ENCODE data around the gene TNFRSF14. TPM values are rescaled to one million over a fixed set of nuclear protein-coding genes. Genes with fewer than 3 reads are reported as not detected.
A peak's percentile ranks its signal among the peaks of the same experiment; 100 is the strongest.
"Not testable (repeated sequence)": the region's sequence is repeated elsewhere in the genome, so short reads cannot be mapped to it uniquely, and the experiment has no call there.

The TNFRSF14 gene
- polyA plus RNA-seq, 4 donors = 164 to 398 (median 326) TPM

DNA sequence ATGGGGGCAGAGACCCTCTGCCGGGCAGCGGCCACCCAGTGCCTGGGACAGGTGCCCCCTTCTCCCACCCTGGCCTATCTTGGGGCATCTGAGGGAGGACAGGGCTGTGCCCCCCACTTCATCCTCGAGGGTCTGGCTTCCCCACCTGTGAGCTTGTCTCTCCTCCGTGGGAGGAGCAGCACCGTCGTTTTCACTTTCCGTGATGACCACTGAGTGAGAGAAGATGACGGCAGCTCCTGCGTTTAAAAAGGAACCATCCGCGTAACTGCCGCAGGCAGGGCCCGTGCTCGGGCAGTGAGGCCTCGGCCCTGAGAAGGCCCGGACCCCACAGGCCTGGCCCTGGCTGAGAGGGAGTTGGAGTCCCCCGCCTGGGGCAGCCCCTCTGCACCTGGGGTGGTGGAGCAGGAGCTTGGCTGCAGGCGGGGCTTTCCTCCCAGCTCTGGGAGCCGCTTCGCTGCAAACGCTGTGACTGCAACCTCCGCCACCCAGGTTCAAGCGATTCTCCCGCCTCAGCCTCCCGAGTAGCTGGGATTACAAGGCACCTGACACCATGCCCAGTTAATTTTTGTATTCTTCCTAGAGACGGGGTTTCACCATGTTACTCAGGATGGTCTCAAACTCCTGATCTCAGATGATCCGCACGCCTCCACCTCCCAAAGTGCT, 6.7 kb upstream of the TNFRSF14 start:
- DNase-seq; H3K4me3 ChIP-seq (ENCODE audit: low read depth in 1 of 3, low read length in 3 of 3); FAIRE-seq; H3K27me3 ChIP-seq (ENCODE audit: control insufficient read depth in 3 of 3, insufficient read depth in 3 of 3, low read length in 3 of 3); H3K9me3 ChIP-seq (ENCODE audit: control insufficient read depth in 2 of 2, insufficient read depth in 1 of 2, low read depth in 1 of 2, low read length in 1 of 2): not testable (repeated sequence)
- WGBS, 3 donors = 69 to 85% (median 76%) methylated on average over 23 to 25 of the region's 28 CpGs
- Histone ChIP-seq H3K36me3 (ENCODE audit: control insufficient read depth in 3 of 3, insufficient read depth in 2 of 3, low read depth in 1 of 3, low read length in 3 of 3) (peaks cover 0 to 39% (median 0%) of the 10 kb centered on the region in 3 donors), H3K27ac (ENCODE audit: low read depth in 1 of 3, low read length in 2 of 3) (peak overlapping the region; percentile 86 to 97 (median 92)), H3K4me1 (ENCODE audit: control insufficient read depth in 3 of 3, insufficient read depth in 2 of 3, low read depth in 1 of 3, low read length in 2 of 3) (peaks cover 0 to 52% (median 6%) of the 10 kb centered on the region in 3 donors)

DNA sequence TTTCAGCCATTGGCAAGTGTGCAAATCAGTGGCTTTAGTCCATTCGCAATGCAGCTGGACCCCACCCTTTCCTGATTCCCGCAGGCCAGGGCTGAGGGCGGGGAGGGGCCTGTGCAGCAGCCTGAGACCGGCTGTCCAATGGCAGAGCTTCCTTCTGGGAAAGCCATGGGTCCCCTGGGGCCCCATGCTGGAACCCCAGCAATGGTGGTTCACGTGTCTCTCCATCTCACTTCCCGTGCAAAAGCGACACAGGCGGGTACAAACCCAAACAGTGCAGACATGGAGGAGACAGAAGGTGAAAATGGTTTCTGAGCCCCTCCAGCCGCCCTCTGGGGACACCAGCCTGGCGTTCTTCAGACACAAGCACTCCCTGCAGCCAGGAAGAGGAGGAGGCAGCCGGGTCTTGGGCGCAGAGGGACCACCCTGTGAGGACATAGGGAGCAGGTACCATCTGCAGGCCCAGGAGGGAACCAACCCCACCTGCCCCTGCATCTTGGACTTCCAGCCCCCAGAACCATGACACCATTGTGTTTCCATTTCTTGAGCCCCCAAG, 5.8 kb upstream of the TNFRSF14 start:
- 65 to 85% (median 72%) methylated on average over 7 to 12 of the region's 12 CpGs for WGBS, 3 donors
- peaks cover 0 to 52% (median 6%) of the 10 kb centered on the region in 3 donors for H3K4me1 ChIP-seq (ENCODE audit: control insufficient read depth in 3 of 3, insufficient read depth in 2 of 3, low read depth in 1 of 3, low read length in 2 of 3)

DNA sequence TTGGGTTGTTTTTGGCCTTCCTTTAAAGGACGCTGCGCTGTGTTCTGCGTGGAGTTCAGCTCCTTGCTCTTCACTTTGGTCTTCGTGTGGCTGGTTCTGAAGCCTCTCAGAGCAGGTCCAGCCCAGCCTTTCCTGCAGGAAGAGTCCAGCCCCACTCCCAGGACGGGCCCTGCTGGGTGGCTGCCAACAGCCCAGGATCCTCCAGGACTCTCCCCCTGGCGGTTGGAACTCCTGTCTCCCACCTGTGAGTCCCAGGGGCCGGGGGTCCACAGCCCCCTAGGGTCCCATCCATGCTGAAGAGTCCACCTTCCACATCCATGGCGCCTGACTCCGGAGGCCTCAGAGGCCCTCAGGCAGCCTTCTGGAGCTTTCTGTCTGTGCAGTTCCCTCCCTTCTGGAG, 4.6 kb upstream of the TNFRSF14 start:
- WGBS, 3 donors = 82 to 89% (median 84%) methylated on average over 9 of the region's 9 CpGs
- H3K27me3 ChIP-seq (ENCODE audit: control insufficient read depth in 3 of 3, insufficient read depth in 3 of 3, low read length in 3 of 3); H3K9me3 ChIP-seq (ENCODE audit: control insufficient read depth in 2 of 2, insufficient read depth in 1 of 2, low read depth in 1 of 2, low read length in 1 of 2); FAIRE-seq; H3K27ac ChIP-seq (ENCODE audit: low read depth in 1 of 3, low read length in 2 of 3); H3K4me3 ChIP-seq (ENCODE audit: low read depth in 1 of 3, low read length in 3 of 3); DNase-seq: not testable (repeated sequence)
- Histone ChIP-seq H3K4me1 (ENCODE audit: control insufficient read depth in 3 of 3, insufficient read depth in 2 of 3, low read depth in 1 of 3, low read length in 2 of 3) (peaks cover 0 to 49% (median 4%) of the 10 kb centered on the region in 3 donors), H3K36me3 (ENCODE audit: control insufficient read depth in 3 of 3, insufficient read depth in 2 of 3, low read depth in 1 of 3, low read length in 3 of 3) (peaks cover 0 to 52% (median 0%) of the 10 kb centered on the region in 3 donors)

More for the DNA sequence above, 5.8 kb upstream of the TNFRSF14 start:
- H3K4me3 ChIP-seq (ENCODE audit: low read depth in 1 of 3, low read length in 3 of 3); H3K27ac ChIP-seq (ENCODE audit: low read depth in 1 of 3, low read length in 2 of 3); H3K9me3 ChIP-seq (ENCODE audit: control insufficient read depth in 2 of 2, insufficient read depth in 1 of 2, low read depth in 1 of 2, low read length in 1 of 2); H3K27me3 ChIP-seq (ENCODE audit: control insufficient read depth in 3 of 3, insufficient read depth in 3 of 3, low read length in 3 of 3); FAIRE-seq; DNase-seq: not testable (repeated sequence)
- H3K36me3 ChIP-seq (ENCODE audit: control insufficient read depth in 3 of 3, insufficient read depth in 2 of 3, low read depth in 1 of 3, low read length in 3 of 3) = peaks cover 0 to 47% (median 0%) of the 10 kb centered on the region in 3 donors

DNA sequence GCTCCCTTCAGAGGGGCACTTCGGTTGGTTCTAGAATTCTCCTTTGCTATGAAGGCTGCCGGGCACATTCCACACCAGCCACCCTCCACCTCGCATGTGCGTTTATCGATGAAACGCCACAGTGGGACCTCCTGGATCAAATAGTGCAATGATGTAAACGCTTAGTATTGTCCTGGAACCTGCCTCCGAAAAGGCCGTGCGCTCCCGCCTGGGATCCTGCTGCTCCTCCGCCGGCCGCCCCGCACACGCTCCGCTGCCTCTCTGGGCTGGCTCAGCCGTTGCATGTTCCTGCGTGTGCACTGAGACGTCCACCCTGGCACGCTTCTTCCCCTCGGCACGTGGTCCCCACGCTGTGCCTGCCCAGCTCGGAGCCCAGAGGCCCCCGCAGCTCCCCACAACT, 4.0 kb upstream of the TNFRSF14 start:
- no peaks in the 10 kb centered on the region for H3K27me3 ChIP-seq (ENCODE audit: control insufficient read depth in 3 of 3, insufficient read depth in 3 of 3, low read length in 3 of 3)
- DNase-seq (no peak), FAIRE-seq (no peak)
- H3K9me3 ChIP-seq (ENCODE audit: control insufficient read depth in 2 of 2, insufficient read depth in 1 of 2, low read depth in 1 of 2, low read length in 1 of 2) = no peaks in the 10 kb centered on the region
- H3K27ac ChIP-seq (ENCODE audit: low read depth in 1 of 3, low read length in 2 of 3) = no peak overlapping the region
- peaks cover 0 to 43% (median 4%) of the 10 kb centered on the region in 3 donors for H3K4me1 ChIP-seq (ENCODE audit: control insufficient read depth in 3 of 3, insufficient read depth in 2 of 3, low read depth in 1 of 3, low read length in 2 of 3)
- peaks cover 0 to 52% (median 0%) of the 10 kb centered on the region in 3 donors for H3K36me3 ChIP-seq (ENCODE audit: control insufficient read depth in 3 of 3, insufficient read depth in 2 of 3, low read depth in 1 of 3, low read length in 3 of 3)
- no peak overlapping the region for H3K4me3 ChIP-seq (ENCODE audit: low read depth in 1 of 3, low read length in 3 of 3)
- 90 to 97% (median 93%) methylated on average over 21 to 26 of the region's 26 CpGs for WGBS, 3 donors

DNA sequence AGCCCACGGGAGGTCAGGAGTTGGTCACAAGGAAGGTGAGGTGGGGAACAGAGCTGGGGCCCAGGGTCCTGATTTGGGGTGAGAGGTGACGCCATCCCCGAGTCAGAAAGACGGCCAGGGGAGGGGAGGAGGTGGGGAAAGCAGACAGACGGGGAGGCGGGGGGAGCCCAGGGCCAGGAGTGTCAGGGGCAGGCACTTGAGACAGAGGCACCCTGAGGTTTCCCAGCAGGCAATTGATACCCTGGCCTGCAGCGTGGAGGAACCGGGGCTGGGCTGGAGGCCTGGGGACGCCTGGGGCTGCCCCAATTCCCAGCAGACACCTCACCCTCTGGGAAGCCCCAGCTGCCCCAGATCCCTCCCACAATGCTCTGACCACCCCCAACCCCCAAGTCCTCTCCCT, 3.1 kb upstream of the TNFRSF14 start:
- H3K27me3 ChIP-seq (ENCODE audit: control insufficient read depth in 3 of 3, insufficient read depth in 3 of 3, low read length in 3 of 3); DNase-seq; FAIRE-seq; H3K27ac ChIP-seq (ENCODE audit: low read depth in 1 of 3, low read length in 2 of 3); H3K9me3 ChIP-seq (ENCODE audit: control insufficient read depth in 2 of 2, insufficient read depth in 1 of 2, low read depth in 1 of 2, low read length in 1 of 2); H3K4me3 ChIP-seq (ENCODE audit: low read depth in 1 of 3, low read length in 3 of 3): not testable (repeated sequence)
- 59 to 77% (median 62%) methylated on average over 6 to 8 of the region's 9 CpGs for WGBS, 3 donors
- Histone ChIP-seq H3K4me1 (ENCODE audit: control insufficient read depth in 3 of 3, insufficient read depth in 2 of 3, low read depth in 1 of 3, low read length in 2 of 3) (peaks cover 0 to 41% (median 1%) of the 10 kb centered on the region in 3 donors), H3K36me3 (ENCODE audit: control insufficient read depth in 3 of 3, insufficient read depth in 2 of 3, low read depth in 1 of 3, low read length in 3 of 3) (peaks cover 0 to 58% (median 0%) of the 10 kb centered on the region in 3 donors)

DNA sequence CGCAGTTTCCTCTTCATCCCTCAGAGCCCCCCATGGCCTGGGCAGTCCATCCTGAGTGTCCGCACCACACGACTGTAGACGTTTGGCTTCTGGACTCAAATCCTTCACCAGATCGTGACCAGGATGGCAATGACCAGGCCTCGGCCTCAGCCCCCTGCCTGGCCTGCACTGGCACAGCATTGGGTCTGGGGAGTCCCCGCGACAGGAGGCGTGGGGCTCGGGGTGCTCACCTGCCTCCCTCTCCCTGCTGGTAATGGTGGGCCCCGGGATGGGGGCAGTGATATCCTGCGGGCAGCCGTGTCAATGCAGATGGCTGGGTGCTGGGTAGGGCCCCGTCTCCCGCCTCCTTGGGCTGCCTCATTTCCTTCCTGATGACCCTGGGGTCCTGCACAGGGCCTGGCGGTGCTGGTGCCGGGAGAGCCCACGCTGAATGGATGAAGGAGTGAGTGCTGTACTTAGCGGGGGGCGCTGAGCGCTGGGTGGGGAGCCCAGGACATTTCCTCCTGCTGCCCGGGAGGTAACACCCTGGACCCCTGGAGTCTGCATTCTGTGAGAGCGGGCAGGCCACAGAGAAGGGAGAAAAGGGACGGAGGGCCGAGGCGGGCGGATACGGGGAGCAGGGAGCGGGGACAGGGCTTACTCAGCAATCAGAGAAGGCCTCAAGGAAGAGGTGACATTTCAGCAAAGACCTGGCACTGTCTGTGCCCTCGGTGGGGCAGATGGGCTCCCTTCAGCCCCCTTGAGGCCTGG, 2.1 kb upstream of the TNFRSF14 start:
- 83 to 90% (median 88%) methylated on average over 30 of the region's 30 CpGs for WGBS, 3 donors
- Histone ChIP-seq H3K27me3 (ENCODE audit: control insufficient read depth in 3 of 3, insufficient read depth in 3 of 3, low read length in 3 of 3) (no peaks in the 10 kb centered on the region), H3K4me1 (ENCODE audit: control insufficient read depth in 3 of 3, insufficient read depth in 2 of 3, low read depth in 1 of 3, low read length in 2 of 3) (peaks cover 0 to 41% (median 3%) of the 10 kb centered on the region in 3 donors), H3K36me3 (ENCODE audit: control insufficient read depth in 3 of 3, insufficient read depth in 2 of 3, low read depth in 1 of 3, low read length in 3 of 3) (peaks cover 0 to 63% (median 0%) of the 10 kb centered on the region in 3 donors), H3K4me3 (ENCODE audit: low read depth in 1 of 3, low read length in 3 of 3) (peak overlapping the region in 1 of 3 donors; percentile 90), H3K9me3 (ENCODE audit: control insufficient read depth in 2 of 2, insufficient read depth in 1 of 2, low read depth in 1 of 2, low read length in 1 of 2) (no peaks in the 10 kb centered on the region), H3K27ac (ENCODE audit: low read depth in 1 of 3, low read length in 2 of 3) (peak overlapping the region in 1 of 3 donors; percentile 99)
- no peak for FAIRE-seq
- no peak for DNase-seq

DNA sequence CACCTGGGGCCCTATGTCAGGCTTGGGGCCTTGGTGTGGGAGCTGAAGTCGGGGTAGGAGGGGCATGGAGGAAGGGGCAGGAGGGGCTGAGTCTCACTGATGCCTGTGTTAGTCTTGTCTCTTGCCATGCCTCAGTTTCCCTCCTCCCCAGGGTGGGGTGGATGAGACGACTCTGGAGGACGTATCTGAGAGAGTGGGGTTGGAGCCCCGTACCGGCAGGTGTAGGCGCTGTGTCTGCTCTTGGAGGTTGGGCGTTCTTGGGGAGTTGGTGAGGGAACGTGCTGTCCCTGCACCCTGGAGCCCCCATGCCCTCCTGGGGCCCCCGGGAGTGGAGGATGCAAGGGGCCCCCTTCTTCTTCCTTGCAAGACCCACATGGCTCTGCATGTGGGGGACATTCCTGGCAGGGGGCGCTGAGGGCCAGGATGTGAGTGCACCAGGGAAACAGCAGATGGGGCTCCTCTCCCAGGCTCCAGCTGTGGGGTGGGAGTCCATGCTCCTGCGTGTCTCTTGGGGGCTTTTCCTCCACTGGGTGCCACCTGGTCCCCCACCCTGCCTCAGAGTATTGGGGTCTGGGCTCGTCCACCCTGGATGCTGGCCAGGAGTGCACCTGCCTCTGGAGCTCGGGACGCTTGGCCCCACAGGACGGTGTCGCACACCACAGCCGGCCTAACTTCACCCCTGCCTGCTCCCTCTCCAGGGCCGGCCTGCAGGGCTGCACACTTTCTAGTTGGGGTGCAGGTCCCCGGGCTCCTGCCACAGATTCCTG, 1.4 kb upstream of the TNFRSF14 start:
- Histone ChIP-seq H3K27ac (ENCODE audit: low read depth in 1 of 3, low read length in 2 of 3) (peak overlapping the region; percentile 96 to 99 (median 98)), H3K4me3 (ENCODE audit: low read depth in 1 of 3, low read length in 3 of 3) (peak overlapping the region in 2 of 3 donors; percentile 90 to 92)
- peak; percentile 57 to 77 for DNase-seq

More for the DNA sequence above, 1.4 kb upstream of the TNFRSF14 start:
- FAIRE-seq = no peak
- H3K27me3 ChIP-seq (ENCODE audit: control insufficient read depth in 3 of 3, insufficient read depth in 3 of 3, low read length in 3 of 3) = no peaks in the 10 kb centered on the region
- peaks cover 0 to 64% (median 4%) of the 10 kb centered on the region in 3 donors for H3K36me3 ChIP-seq (ENCODE audit: control insufficient read depth in 3 of 3, insufficient read depth in 2 of 3, low read depth in 1 of 3, low read length in 3 of 3)
- H3K4me1 ChIP-seq (ENCODE audit: control insufficient read depth in 3 of 3, insufficient read depth in 2 of 3, low read depth in 1 of 3, low read length in 2 of 3) = peaks cover 0 to 44% (median 5%) of the 10 kb centered on the region in 3 donors
- H3K9me3 ChIP-seq (ENCODE audit: control insufficient read depth in 2 of 2, insufficient read depth in 1 of 2, low read depth in 1 of 2, low read length in 1 of 2) = no peaks in the 10 kb centered on the region
- 21 to 42% (median 32%) methylated on average over 18 to 19 of the region's 19 CpGs for WGBS, 3 donors
